A549 (cell line): ENCODE data around the gene C4orf51. TPM values are rescaled to one million over a fixed set of nuclear protein-coding genes. Genes with fewer than 3 reads are reported as not detected.
"Not testable (repeated sequence)": the region's sequence is repeated elsewhere in the genome, so short reads cannot be mapped to it uniquely, and the experiment has no call there.

Experiments
- ATAC-seq, 2 experiments: fragments of 200-7000 bp in 1 of 2; fragments of >200 bp in 1 of 2; cut with Nextera tagmentation in 1 of 2; cut with Tn5 transposase in 1 of 2; 3 replicates each; pipeline versions ENCODE4 v1.8.0 to v1.9.1; 2018 to 2020; ENCODE audit warnings: mild to moderate bottlenecking in 1 of 2, moderate library complexity in 1 of 2
- CTCF ChIA-PET: fragments of 300-600 bp; sonication (Branson Sonifier 250); formaldehyde crosslinking; extraction: SDS; loops from one replicate; lab custom pipeline; 2021; ENCODE audit warnings: antibody characterized with exemption, inconsistent platforms; lab: Yijun Ruan, JAX
- POLR2A ChIA-PET: fragments of 350-600 bp; formaldehyde crosslinking; extraction: SDS; loops from one replicate; lab custom pipeline; 2021; ENCODE audit warnings: antibody characterized with exemption, inconsistent platforms; lab: Yijun Ruan, JAX
- DNase-seq, 2 experiments: peaks; one replicate each; pipeline versions ENCODE4 v3.0.0 to v3.0.0-alpha.2; 2011 to 2016; ENCODE audit warnings: low read depth in 1 of 2, low spot score in 1 of 2
- FAIRE-seq: peaks from 2 replicates; lab custom pipeline; 2011; peaks lifted over from hg19 to GRCh38; lab: Jason Lieb, UNC
- H3K27ac ChIP-seq, 2 experiments: fragments of >200 bp; sonication (Bioruptor Twin); formaldehyde crosslinking; 3 replicates each; pipeline ENCODE4 v1.5.1; 2016 to 2017
- H3K4me1 ChIP-seq: fragments of >200 bp; sonication (Bioruptor Twin); formaldehyde crosslinking; 3 replicates; pipeline ENCODE4 v1.6.1; 2016
- H3K4me2 ChIP-seq: fragments of >200 bp; sonication (Bioruptor Twin); formaldehyde crosslinking; 3 replicates; pipeline ENCODE4 v1.6.1; 2016
- H3K4me3 ChIP-seq: fragments of >200 bp; sonication (Bioruptor Twin); formaldehyde crosslinking; 3 replicates; pipeline ENCODE4 v1.5.1; 2016
- H3K9me3 ChIP-seq: fragments of >200 bp; sonication (Bioruptor Twin); formaldehyde crosslinking; 3 replicates; pipeline ENCODE4 v1.6.1; 2016
- BHLHE40 ChIP-seq: IDR thresholded peaks from 2 replicates; pipeline ENCODE4 v1.6.1; 2012; ENCODE audit warnings: low read depth, low read length, inconsistent platforms
- CBX2 ChIP-seq: fragments of 200-600 bp; sonication (generic); IDR thresholded peaks from 2 replicates; pipeline ENCODE4 v1.6.1; 2016; ENCODE audit warnings: low read depth, mild to moderate bottlenecking, borderline replicate concordance
- CBX8 ChIP-seq: fragments of 200-600 bp; sonication (generic); IDR thresholded peaks from 2 replicates; pipeline ENCODE4 v1.6.1; 2016
- CEBPB ChIP-seq, 2 experiments: fragments of >200 bp in 1 of 2; sonication (Bioruptor Twin) in 1 of 2; formaldehyde crosslinking in 1 of 2; IDR thresholded peaks; 2 replicates each; pipeline ENCODE4 v1.6.1; 2012 to 2016
- CHD2 ChIP-seq: fragments of 150-350 bp; IDR thresholded peaks from 2 replicates; pipeline ENCODE4 v1.6.1; 2014; ENCODE audit warnings: low read length; ENCODE audit not compliant: partially characterized antibody
- EHMT2 ChIP-seq: fragments of 200-600 bp; sonication (generic); IDR thresholded peaks from 2 replicates; pipeline ENCODE4 v1.6.1; 2016; ENCODE audit warnings: antibody characterized with exemption, low read depth, mild to moderate bottlenecking, moderate library complexity
- EP300 ChIP-seq, 2 experiments: fragments of >200 bp; sonication (Bioruptor Twin); formaldehyde crosslinking; IDR thresholded peaks; 2 replicates in 1 of 2; 3 replicates in 1 of 2; pipeline ENCODE4 v1.6.1; 2016 to 2017
- ESRRA ChIP-seq: fragments of 150-350 bp; IDR thresholded peaks from 2 replicates; pipeline ENCODE4 v1.6.1; 2014; ENCODE audit warnings: mild to moderate bottlenecking, low read length, borderline replicate concordance
- FOSB ChIP-seq: fragments of 250-450 bp; sonication (Bioruptor Pico); IDR thresholded peaks from 2 replicates; pipeline ENCODE4 v1.5.0; 2020; ENCODE audit warnings: mild to moderate bottlenecking, moderate library complexity
- FOSL2 ChIP-seq, 2 experiments: fragments of 450-650 bp in 1 of 2; fragments of >200 bp in 1 of 2; sonication (Bioruptor Twin) in 1 of 2; formaldehyde crosslinking; IDR thresholded peaks; 2 replicates each; pipeline versions ENCODE4 v1.5.0 to v1.6.1; 2016 to 2020; ENCODE audit warnings: mild to moderate bottlenecking in 1 of 2, moderate library complexity in 1 of 2
- HEYL ChIP-seq: fragments of 250-450 bp; sonication (Bioruptor Pico); IDR thresholded peaks from 2 replicates; pipeline ENCODE4 v1.8.0; 2021; ENCODE audit warnings: mild to moderate bottlenecking, moderate library complexity
- JUN ChIP-seq, 2 experiments: fragments of >200 bp; sonication (Bioruptor Twin); formaldehyde crosslinking; IDR thresholded peaks; 2 replicates in 1 of 2; 3 replicates in 1 of 2; pipeline ENCODE4 v1.6.1; 2016 to 2017
- MAFK ChIP-seq: fragments of 450-650 bp; IDR thresholded peaks from 2 replicates; pipeline ENCODE4 v1.6.1; 2014; ENCODE audit not compliant: partially characterized antibody
- NR3C1 ChIP-seq: fragments of >200 bp; sonication (Bioruptor Twin); formaldehyde crosslinking; IDR thresholded peaks from 3 replicates; pipeline ENCODE4 v1.6.1; 2017
- PBX3 ChIP-seq: IDR thresholded peaks from 2 replicates; pipeline ENCODE4 v1.6.1; 2012
- PHF8 ChIP-seq: fragments of 200-600 bp; sonication (generic); IDR thresholded peaks from 2 replicates; pipeline ENCODE4 v1.6.1; 2016; ENCODE audit warnings: low read depth, mild to moderate bottlenecking, antibody characterized with exemption, moderate library complexity, borderline replicate concordance
- REST ChIP-seq: fragments of 200-600 bp; sonication (generic); IDR thresholded peaks from 2 replicates; pipeline ENCODE4 v1.6.1; 2016; ENCODE audit warnings: antibody characterized with exemption, mild to moderate bottlenecking, moderate library complexity
- RFX5 ChIP-seq: fragments of 450-650 bp; IDR thresholded peaks from 2 replicates; pipeline ENCODE4 v1.7.1; 2014; ENCODE audit warnings: antibody characterized with exemption, mild to moderate bottlenecking, moderate library complexity
- TFCP2L1 ChIP-seq: fragments of 250-450 bp; sonication (Bioruptor Pico); IDR thresholded peaks from 2 replicates; pipeline ENCODE4 v1.5.0; 2021; ENCODE audit warnings: mild to moderate bottlenecking
- TP53 ChIP-seq: fragments of 250-450 bp; sonication (Bioruptor Pico); IDR thresholded peaks from 2 replicates; pipeline ENCODE4 v1.5.0; 2021; ENCODE audit warnings: mild to moderate bottlenecking, moderate library complexity
- ZC3H11A ChIP-seq: fragments of 450-650 bp; IDR thresholded peaks from 2 replicates; pipeline ENCODE4 v1.6.1; 2014; ENCODE audit warnings: antibody characterized with exemption, mild to moderate bottlenecking
- ZFP36 ChIP-seq: fragments of 450-650 bp; IDR thresholded peaks from 2 replicates; pipeline ENCODE4 v1.6.1; 2014; ENCODE audit warnings: borderline replicate concordance; ENCODE audit not compliant: partially characterized antibody
- ZNF302 ChIP-seq: fragments of 250-450 bp; sonication (Bioruptor Pico); IDR thresholded peaks from 2 replicates; pipeline ENCODE4 v1.9.0; 2021; ENCODE audit warnings: inconsistent platforms, mild to moderate bottlenecking, moderate library complexity
- WGBS: methylation state at CpG from one replicate; pipeline ENCODE4 v1.1.6; 2017; ENCODE audit errors: missing lambda C conversion rate; 5-methylcytosine and 5-hydroxymethylcytosine counted together
- polyA plus RNA-seq, 4 experiments: library from polyadenylated mRNA; depleted of rRNA in 3 of 4; stranded (reverse); fragments of >200 nt; fragmentation: RNase III in 1 of 4; extraction: RNeasy Plus Mini Kit Qiagen cat#74134 plus additional on column Dnase treatment in 1 of 4; gene quantifications; 2 replicates in 3 of 4; 3 replicates in 1 of 4; pipeline ENCODE4 v1.2.3, GENCODE V29; 2011 to 2017
- TF ChIP-seq, protein P1 (sequence below): fragments of 450-650 bp; IDR thresholded peaks from 2 replicates; pipeline ENCODE4 v1.6.1; 2014; ENCODE audit warnings: antibody characterized with exemption

Gene C4orf51
- polyA plus RNA-seq, 2 of the 4 experiments (the other 2 are of a cell fraction) = not detected

- ATAC-seq (no peak), DNase-seq (no peak)
- peaks cover 5% of the 10 kb centered on the region; the same call in 1 of the 3 replicates for H3K4me1 ChIP-seq
- H3K4me2 ChIP-seq = no peak overlapping the region
- TF ChIP-seq CHD2 = no peak
- TF ChIP-seq NR3C1 = no peak
- no peak for TF ChIP-seq EHMT2
- TF ChIP-seq BHLHE40 = no peak
- TF ChIP-seq, protein P1, sequence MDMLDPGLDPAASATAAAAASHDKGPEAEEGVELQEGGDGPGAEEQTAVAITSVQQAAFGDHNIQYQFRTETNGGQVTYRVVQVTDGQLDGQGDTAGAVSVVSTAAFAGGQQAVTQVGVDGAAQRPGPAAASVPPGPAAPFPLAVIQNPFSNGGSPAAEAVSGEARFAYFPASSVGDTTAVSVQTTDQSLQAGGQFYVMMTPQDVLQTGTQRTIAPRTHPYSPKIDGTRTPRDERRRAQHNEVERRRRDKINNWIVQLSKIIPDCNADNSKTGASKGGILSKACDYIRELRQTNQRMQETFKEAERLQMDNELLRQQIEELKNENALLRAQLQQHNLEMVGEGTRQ = no peak
- TF ChIP-seq ZFP36 = no peak
- no peak for TF ChIP-seq CBX8
- TF ChIP-seq, all 56 proteins: peak for 0
- no peak overlapping the region for H3K27ac ChIP-seq
- no peak for FAIRE-seq
- CTCF ChIA-PET = no interaction called here
- H3K4me3 ChIP-seq = no peak overlapping the region
- POLR2A ChIA-PET = no interaction called here
- 79% methylated on average over 3 of the region's 3 CpGs for WGBS
- H3K9me3 ChIP-seq = no peaks in the 10 kb centered on the region
These were observed 10.7 kb downstream of the C4orf51 start for GRCh38 chr4:145690610-145691009.

DNA sequence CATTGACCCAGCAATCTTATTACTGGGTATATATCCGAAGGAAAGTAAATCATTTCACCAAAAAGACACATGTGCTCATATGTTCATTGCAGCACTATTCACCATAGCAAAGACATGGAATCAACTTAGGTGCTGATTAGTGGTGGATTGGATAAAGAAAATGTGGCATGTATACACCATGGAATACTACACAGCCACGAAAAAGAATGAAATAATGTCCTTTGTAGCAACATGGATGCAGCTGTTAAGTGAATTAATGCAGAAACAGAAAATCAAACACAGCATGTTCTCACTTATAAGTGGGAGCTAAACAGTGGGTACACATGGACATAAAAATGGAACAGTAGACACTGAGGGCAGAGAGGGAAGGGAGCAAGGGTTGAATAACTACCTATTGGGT is 11.5 kb downstream of the C4orf51 start:
- FAIRE-seq, H3K27ac ChIP-seq, H3K4me2 ChIP-seq, H3K4me3 ChIP-seq, ATAC-seq, DNase-seq, H3K4me1 ChIP-seq, H3K9me3 ChIP-seq, POLR2A ChIA-PET: not testable (repeated sequence)
- CTCF ChIA-PET = interaction anchor here (0.6 kb wide), 1 partner anchor 73 kb away, joined by 3 read pairs; no protein-coding TSS in a partner anchor
- WGBS = 50% methylated on average over 2 of the region's 2 CpGs

DNA sequence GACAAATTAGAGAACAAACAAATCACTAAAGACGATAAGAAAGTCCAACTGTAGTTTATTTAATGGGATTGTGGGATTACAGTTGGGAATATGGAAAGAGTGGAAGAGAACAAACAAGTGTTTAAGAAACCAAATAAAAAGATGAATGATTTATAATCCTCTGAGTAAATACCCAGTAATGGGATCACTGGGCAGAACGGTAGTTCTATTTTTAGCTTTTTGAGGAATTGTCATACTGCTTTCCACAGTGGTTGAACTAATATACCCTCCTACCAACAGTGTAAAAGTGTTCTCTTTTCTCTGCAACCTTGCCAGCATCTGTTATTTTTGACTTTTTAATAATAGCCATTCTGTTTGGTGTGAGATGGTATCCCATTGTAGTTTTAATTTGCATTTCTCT is 15.0 kb downstream of the C4orf51 start:
- DNase-seq = no peak
- Histone ChIP-seq H3K4me3 (no peak overlapping the region), H3K27ac (no peak overlapping the region), H3K9me3 (no peaks in the 10 kb centered on the region), H3K4me1 (peaks cover 5% of the 10 kb centered on the region; the same call in 1 of the 3 replicates), H3K4me2 (no peak overlapping the region)
- 5% methylated on average over 2 of the region's 2 CpGs for WGBS
- TF ChIP-seq ZC3H11A (no peak), PBX3 (no peak), REST (no peak), CEBPB (IDR thresholded peaks at IDR 0.05) (no peak), ESRRA (no peak), MAFK (no peak), FOSL2 (IDR thresholded peaks at IDR 0.05) (no peak), FOSL2 (CRISPR knock-in tag; IDR thresholded peaks at IDR 0.05) (no peak), EHMT2 (no peak), TP53 (CRISPR knock-in tag) (no peak), CBX2 (no peak), TFCP2L1 (no peak), FOSB (CRISPR knock-in tag) (no peak), JUN (IDR thresholded peaks at IDR 0.05) (no peak), PHF8 (no peak), RFX5 (no peak), ZNF302 (no peak), EP300 (IDR thresholded peaks at IDR 0.05) (no peak), HEYL (no peak)
- POLR2A ChIA-PET = no interaction called here
- peak in 1 of 2 experiments; percentile 38; a peak in 1 of 6 replicates for ATAC-seq
- CTCF ChIA-PET = no interaction called here
- no peak for FAIRE-seq
